ENCODE measurements around the gene SMAD7. TPM values are rescaled to one million over a fixed set of nuclear protein-coding genes. Genes with fewer than 3 reads are reported as not detected.

Gene SMAD7
- total and polyA plus RNA-seq, 9 donors = 10.7 to 36.5 (median 13.7) TPM

- Histone ChIP-seq H3K36me3 (no peaks in the 10 kb centered on the region), H3K27ac (peak overlapping the region; percentile 91 to 96), H3K9me3 (no peaks in the 10 kb centered on the region), H3K4me3 (peak overlapping the region; percentile 64), H3K4me1 (ENCODE audit: insufficient read depth) (peaks cover 9% of the 10 kb centered on the region), H3K27me3 (no peaks in the 10 kb centered on the region)
- WGBS, 3 donors = 54 to 57% (median 57%) methylated on average over 19 of the region's 19 CpGs
- TF ChIP-seq POLR2A (IDR thresholded peaks at IDR 0.05) = no peak
- TF ChIP-seq EP300 (IDR thresholded peaks at IDR 0.05) = no peak
- TF ChIP-seq CTCF (IDR thresholded peaks at IDR 0.05) = no peak
- intact Hi-C loops (cut with DNase I) = loop anchor here in 2 of 4 donors (10.0 kb wide), 1 partner anchor 278 kb away; no protein-coding TSS in a partner anchor
- peak in 1 of 5 donors; percentile 33 for DNase-seq
Observed at GRCh38 chr18:48953104-48953706, 2.4 kb upstream of the SMAD7 start.

GRCh38 chr18:48952287-48953103, 1.7 kb upstream of the SMAD7 start:
- Histone ChIP-seq H3K36me3 (no peaks in the 10 kb centered on the region), H3K9me3 (no peaks in the 10 kb centered on the region), H3K27ac (peak overlapping the region; percentile 91 to 96), H3K4me1 (ENCODE audit: insufficient read depth) (peaks cover 11% of the 10 kb centered on the region), H3K27me3 (no peaks in the 10 kb centered on the region), H3K4me3 (peak overlapping the region; percentile 64)
- intact Hi-C loops (cut with DNase I) = loop anchor here in 2 of 4 donors (10.0 kb wide), 1 partner anchor 278 kb away; no protein-coding TSS in a partner anchor
- peak; percentile 79 to 87 (median 85) for DNase-seq
- TF ChIP-seq POLR2A (IDR thresholded peaks at IDR 0.05) (peak; percentile 37), CTCF (IDR thresholded peaks at IDR 0.05) (no peak), EP300 (IDR thresholded peaks at IDR 0.05) (no peak)
- 0 to 1% (median 1%) methylated on average over 67 of the region's 67 CpGs for WGBS, 3 donors

- H3K4me1 ChIP-seq (ENCODE audit: insufficient read depth) = peaks cover 11% of the 10 kb centered on the region
- peak; percentile 82 to 91 (median 89) for DNase-seq
- H3K27me3 ChIP-seq = no peaks in the 10 kb centered on the region
- peak overlapping the region; percentile 91 to 96 for H3K27ac ChIP-seq
- no peaks in the 10 kb centered on the region for H3K36me3 ChIP-seq
- intact Hi-C loops (cut with DNase I) = loop anchor here in 2 of 4 donors (10.0 kb wide), 1 partner anchor 277 kb away; no protein-coding TSS in a partner anchor
- TF ChIP-seq EP300 (IDR thresholded peaks at IDR 0.05) (no peak), CTCF (IDR thresholded peaks at IDR 0.05) (peak in 2 of 3 donors; percentile 50 to 73), POLR2A (IDR thresholded peaks at IDR 0.05) (peak; percentile 59)
- WGBS, 3 donors = 1% methylated on average over 52 to 103 of the region's 106 CpGs
- H3K9me3 ChIP-seq = no peaks in the 10 kb centered on the region
- peak overlapping the region; percentile 77 for H3K4me3 ChIP-seq
Observed at GRCh38 chr18:48951448-48952286, 902 bp upstream of the SMAD7 start.

All from ovary (tissue), 9 donors.